HepG2 (cell line): ENCODE data around the gene SYTL2.

Source experiments
- CHCHD3 ChIP-seq: sonication (generic); formaldehyde crosslinking; IDR thresholded peaks from 2 replicates; pipeline ENCODE4 v1.8.0; 2022; ENCODE audit warnings: mild to moderate bottlenecking, missing genetic modification reagents, moderate library complexity
- CTCF ChIP-seq: sonication (generic); formaldehyde crosslinking; IDR thresholded peaks from 2 replicates; pipeline ENCODE4 v1.5.0; 2020; ENCODE audit warnings: mild to moderate bottlenecking, missing genetic modification reagents, moderate library complexity
- JUND ChIP-seq: sonication (generic); formaldehyde crosslinking; IDR thresholded peaks from 2 replicates; pipeline ENCODE4 v1.8.0; 2022; ENCODE audit warnings: mild to moderate bottlenecking, missing genetic modification reagents
- MED13 ChIP-seq: sonication (generic); formaldehyde crosslinking; IDR thresholded peaks from 2 replicates; pipeline ENCODE4 v1.5.0; 2020; ENCODE audit warnings: missing genetic modification reagents
- MLX ChIP-seq: IDR thresholded peaks from 2 replicates; pipeline ENCODE4 v1.6.1; 2016
- NFE2L2 ChIP-seq: fragments of 150-350 bp; IDR thresholded peaks from 2 replicates; pipeline ENCODE4 v1.6.1; 2014; ENCODE audit warnings: low read length
- PPARG ChIP-seq: conservative IDR thresholded peaks from 2 replicates; pipeline ENCODE4 v1.6.1; 2016; ENCODE audit warnings: missing biosample characterization, missing genetic modification reagents
- USF2 ChIP-seq, 2 experiments: sonication (generic) in 1 of 2; formaldehyde crosslinking in 1 of 2; IDR thresholded peaks; 2 replicates each; pipeline versions ENCODE4 v1.5.1 to v1.6.1; 2011 to 2020; ENCODE audit warnings: borderline replicate concordance in 1 of 2, low read depth in 1 of 2, low read length in 1 of 2, mild to moderate bottlenecking in 1 of 2, missing genetic modification reagents in 1 of 2, moderate library complexity in 1 of 2
- ZBTB44 ChIP-seq: sonication (generic); formaldehyde crosslinking; IDR thresholded peaks from 2 replicates; pipeline ENCODE4 v1.4.0; 2020; ENCODE audit warnings: missing genetic modification reagents
- ZFAT ChIP-seq: sonication (generic); formaldehyde crosslinking; conservative IDR thresholded peaks from 2 replicates; pipeline ENCODE4 v1.8.1; 2023; ENCODE audit warnings: missing genetic modification reagents, inconsistent platforms
- ZNF274 ChIP-seq: sonication (generic); formaldehyde crosslinking; IDR thresholded peaks from 2 replicates; pipeline ENCODE4 v1.5.1; 2020; ENCODE audit warnings: mild to moderate bottlenecking, missing genetic modification reagents
- ZNF382 ChIP-seq: sonication (generic); formaldehyde crosslinking; IDR thresholded peaks from 2 replicates; pipeline ENCODE4 v1.5.0; 2020; ENCODE audit warnings: missing genetic modification reagents, mild to moderate bottlenecking, borderline replicate concordance
- TF ChIP-seq, protein P1 (sequence below): IDR thresholded peaks from 2 replicates; pipeline ENCODE4 v1.6.1; 2016; ENCODE audit warnings: low read depth, missing genetic modification reagents, missing compliant biosample characterization

DNA sequence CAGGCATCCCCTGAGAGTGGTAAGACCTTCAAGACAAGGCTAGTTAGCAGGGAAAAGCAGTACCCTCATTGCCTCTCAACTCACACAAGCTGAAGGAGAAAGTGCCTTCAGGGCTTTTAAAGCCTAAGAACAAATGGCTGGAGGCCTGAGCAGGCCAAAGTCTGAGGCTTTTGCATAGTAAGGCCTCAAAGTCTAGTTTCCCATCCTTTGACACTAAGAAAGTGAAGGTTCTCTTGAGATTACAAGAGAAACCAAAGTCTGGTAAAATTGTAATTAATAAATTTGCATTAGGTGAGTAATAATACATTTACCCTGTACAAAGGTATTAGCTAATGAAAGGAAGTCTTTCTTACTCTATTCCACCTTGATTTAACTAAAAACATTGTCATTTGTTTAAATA, 78.0 kb downstream of the SYTL2 start:
- TF ChIP-seq ZNF382 = no peak
- no peak for TF ChIP-seq MLX
- TF ChIP-seq MED13 (CRISPR knock-in tag) = no peak
- TF ChIP-seq ZFAT (CRISPR knock-in tag) = no peak
- TF ChIP-seq JUND (CRISPR knock-in tag) = no peak
- TF ChIP-seq NFE2L2 = no peak
- no peak for TF ChIP-seq CHCHD3
- TF ChIP-seq CTCF (CRISPR knock-in tag) = no peak
- no peak for TF ChIP-seq USF2 (IDR thresholded peaks at IDR 0.05; ENCODE audit: low read depth, low read length)
- no peak for TF ChIP-seq USF2 (CRISPR knock-in tag; IDR thresholded peaks at IDR 0.05; ENCODE audit: borderline replicate concordance)
- TF ChIP-seq, protein P1, sequence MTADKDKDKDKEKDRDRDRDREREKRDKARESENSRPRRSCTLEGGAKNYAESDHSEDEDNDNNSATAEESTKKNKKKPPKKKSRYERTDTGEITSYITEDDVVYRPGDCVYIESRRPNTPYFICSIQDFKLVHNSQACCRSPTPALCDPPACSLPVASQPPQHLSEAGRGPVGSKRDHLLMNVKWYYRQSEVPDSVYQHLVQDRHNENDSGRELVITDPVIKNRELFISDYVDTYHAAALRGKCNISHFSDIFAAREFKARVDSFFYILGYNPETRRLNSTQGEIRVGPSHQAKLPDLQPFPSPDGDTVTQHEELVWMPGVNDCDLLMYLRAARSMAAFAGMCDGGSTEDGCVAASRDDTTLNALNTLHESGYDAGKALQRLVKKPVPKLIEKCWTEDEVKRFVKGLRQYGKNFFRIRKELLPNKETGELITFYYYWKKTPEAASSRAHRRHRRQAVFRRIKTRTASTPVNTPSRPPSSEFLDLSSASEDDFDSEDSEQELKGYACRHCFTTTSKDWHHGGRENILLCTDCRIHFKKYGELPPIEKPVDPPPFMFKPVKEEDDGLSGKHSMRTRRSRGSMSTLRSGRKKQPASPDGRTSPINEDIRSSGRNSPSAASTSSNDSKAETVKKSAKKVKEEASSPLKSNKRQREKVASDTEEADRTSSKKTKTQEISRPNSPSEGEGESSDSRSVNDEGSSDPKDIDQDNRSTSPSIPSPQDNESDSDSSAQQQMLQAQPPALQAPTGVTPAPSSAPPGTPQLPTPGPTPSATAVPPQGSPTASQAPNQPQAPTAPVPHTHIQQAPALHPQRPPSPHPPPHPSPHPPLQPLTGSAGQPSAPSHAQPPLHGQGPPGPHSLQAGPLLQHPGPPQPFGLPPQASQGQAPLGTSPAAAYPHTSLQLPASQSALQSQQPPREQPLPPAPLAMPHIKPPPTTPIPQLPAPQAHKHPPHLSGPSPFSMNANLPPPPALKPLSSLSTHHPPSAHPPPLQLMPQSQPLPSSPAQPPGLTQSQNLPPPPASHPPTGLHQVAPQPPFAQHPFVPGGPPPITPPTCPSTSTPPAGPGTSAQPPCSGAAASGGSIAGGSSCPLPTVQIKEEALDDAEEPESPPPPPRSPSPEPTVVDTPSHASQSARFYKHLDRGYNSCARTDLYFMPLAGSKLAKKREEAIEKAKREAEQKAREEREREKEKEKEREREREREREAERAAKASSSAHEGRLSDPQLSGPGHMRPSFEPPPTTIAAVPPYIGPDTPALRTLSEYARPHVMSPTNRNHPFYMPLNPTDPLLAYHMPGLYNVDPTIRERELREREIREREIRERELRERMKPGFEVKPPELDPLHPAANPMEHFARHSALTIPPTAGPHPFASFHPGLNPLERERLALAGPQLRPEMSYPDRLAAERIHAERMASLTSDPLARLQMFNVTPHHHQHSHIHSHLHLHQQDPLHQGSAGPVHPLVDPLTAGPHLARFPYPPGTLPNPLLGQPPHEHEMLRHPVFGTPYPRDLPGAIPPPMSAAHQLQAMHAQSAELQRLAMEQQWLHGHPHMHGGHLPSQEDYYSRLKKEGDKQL (CRISPR knock-in tag) = no peak
- no peak for TF ChIP-seq ZNF274
- no peak for TF ChIP-seq ZBTB44 (CRISPR knock-in tag)
- no peak for TF ChIP-seq PPARG (CRISPR knock-in tag)
